CD4-positive, alpha-beta T cell treated with Interleukin-6 for 4 hours (primary cell): ENCODE data around the gene NBL1.
A peak's percentile ranks its signal among the peaks of the same experiment; 100 is the strongest.
"Not testable (repeated sequence)": the region's sequence is repeated elsewhere in the genome, so short reads cannot be mapped to it uniquely, and the experiment has no call there.

Experiments used
- DNase-seq: peaks from one replicate; pipeline ENCODE4 v3.0.0-alpha.2; 2020; ENCODE audit warnings: mixed read lengths

Gene NBL1

GRCh38 chr1:19623523-19623922 lies 20.6 kb upstream of the NBL1 start:
- DNase-seq, result no peak

- no peak for DNase-seq
Observed at GRCh38 chr1:19625291-19625937, 18.7 kb upstream of the NBL1 start.

DNA sequence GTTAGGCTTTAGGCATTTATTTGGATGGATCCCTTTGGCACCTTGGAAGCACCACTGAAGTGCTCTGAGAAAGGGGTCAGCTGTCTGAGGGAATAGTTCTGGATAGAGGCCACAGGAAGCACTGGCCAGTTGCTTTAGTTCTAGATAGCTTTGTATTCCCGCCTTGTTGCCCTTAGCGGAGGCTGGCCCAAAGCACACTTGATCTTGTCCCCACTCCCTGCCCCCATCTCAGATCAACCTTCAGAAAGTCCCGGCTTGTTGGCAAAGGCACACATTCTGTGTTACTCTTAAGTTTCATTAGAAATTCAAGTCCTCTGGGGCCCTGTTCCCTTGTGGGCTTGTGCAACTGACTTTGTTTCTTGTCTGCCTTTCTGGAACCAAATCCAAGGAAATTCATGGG lies 15.2 kb upstream of the NBL1 start:
- no peak for DNase-seq

DNA sequence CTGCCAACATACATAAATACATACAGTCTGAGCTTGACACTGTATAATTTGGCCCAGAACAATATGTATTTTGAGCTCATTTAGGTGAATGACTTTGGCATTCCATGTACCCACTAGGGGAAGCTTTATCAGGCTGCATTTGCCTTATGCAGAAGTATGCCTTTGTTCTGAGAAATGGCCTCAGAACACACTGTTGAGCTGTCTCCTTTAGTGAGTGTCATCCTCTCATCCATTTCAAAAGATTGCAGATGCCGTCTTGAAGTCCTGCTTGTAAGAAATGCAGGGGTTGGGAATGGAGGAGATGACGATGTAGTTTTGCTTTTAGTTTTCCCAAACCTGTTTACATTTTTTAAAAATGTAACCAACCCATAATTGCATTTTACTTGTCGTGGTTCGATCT lies 14.8 kb upstream of the NBL1 start:
- no peak for DNase-seq

- DNase-seq, result not testable (repeated sequence)
Observed at GRCh38 chr1:19630192-19630591, 13.9 kb upstream of the NBL1 start.

DNA sequence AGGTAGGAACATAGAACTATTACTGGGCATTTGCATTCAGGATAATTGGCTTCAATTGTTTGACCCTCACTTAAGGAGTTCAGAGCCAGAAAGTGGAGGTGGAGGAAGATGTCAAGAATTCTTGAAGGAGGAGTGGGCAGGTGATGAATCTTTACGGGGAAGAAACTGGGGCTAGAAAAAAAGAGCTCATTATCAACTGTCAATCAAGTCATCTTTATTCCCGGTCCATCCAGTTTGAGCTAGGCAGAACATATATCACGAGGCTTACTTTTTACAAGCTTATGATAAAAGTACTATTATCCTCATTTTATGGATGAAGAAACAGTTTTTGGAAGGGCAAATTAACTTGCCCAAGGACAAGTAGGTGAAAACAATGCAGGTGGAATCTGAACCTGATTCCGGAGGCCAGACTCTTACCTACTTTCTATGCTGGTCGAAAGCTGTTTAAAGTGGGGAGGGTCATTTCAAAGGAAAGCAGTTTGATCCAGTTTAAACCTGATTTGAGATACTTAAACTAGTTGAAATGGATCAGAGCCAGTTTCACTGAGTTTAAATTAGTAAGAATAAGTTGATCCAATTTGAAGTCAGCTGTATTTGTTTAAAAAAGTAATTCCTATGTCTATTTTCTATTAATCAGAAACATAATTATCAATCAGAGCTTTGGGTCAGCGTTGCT lies 13.3 kb upstream of the NBL1 start:
- no peak for DNase-seq

GRCh38 chr1:19632211-19632610 lies 11.9 kb upstream of the NBL1 start:
- DNase-seq, result no peak

- DNase-seq, result no peak
Observed at GRCh38 chr1:19633106-19633505, 11.0 kb upstream of the NBL1 start.

DNA sequence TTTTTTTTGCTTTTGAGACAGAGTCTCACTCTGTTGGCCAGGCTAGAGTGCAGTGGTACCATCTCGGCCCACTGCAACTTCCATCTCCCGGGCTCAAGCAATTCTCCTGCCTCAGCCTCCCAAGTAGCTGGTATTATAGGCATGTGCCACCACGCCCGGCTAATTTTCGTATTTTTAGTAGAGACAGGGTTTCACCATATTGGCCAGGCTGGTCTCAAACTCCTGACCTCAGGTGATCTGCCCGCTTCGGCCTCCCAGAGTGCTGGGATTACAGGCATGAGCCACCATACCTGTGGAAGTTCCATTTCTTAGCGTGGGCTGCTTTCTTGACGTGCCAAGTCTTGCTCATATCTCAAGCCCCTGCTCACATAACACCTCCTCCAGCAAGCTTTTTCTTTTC lies 9.0 kb upstream of the NBL1 start:
- DNase-seq, result not testable (repeated sequence)

- no peak for DNase-seq
Observed at GRCh38 chr1:19635646-19636045, 8.5 kb upstream of the NBL1 start.

DNA sequence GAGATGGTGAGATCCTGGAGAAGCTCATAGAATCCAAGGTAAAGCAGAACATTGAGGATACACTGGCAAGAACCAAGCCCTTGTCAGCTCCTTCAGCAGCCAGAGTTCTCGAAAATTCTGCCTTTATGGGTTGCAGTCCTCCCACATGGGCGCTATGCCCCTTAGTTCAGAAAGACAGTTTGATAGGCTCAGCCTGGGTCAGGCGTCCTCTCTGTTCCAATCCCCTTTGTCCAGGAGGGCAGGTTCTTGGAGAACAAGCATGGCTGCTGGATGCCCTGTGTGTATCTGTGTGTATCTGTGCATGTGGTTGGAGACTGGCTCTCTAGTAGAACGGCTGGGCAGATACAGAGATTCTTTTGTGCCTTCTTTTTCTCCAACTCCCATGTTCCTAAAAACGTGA lies 8.0 kb upstream of the NBL1 start:
- DNase-seq, result no peak

GRCh38 chr1:19636749-19637148 lies 7.4 kb upstream of the NBL1 start:
- DNase-seq, result not testable (repeated sequence)

DNA sequence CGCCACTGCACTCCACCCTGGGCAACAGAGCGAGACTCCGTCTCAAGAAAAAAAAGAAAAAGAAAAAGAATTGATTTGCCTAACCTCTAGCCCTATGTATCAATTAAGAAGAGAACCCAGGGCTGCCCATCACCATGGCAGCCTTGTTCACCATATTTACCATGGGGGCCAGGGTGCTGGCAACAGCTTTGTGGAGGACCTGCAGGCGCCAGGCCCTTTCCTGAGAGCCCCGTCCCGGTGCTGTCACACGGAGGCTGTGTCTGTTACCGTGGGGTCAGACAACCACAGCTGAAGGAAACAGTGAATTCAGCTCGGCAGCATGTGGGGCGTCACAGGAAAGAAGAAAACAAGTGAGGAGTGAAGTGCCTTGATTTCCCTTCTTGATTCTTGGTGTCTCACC lies 6.5 kb upstream of the NBL1 start:
- DNase-seq, result no peak

GRCh38 chr1:19639228-19639627 lies 4.9 kb upstream of the NBL1 start:
- not testable (repeated sequence) for DNase-seq

- no peak for DNase-seq
Observed at GRCh38 chr1:19639999-19640362, 4.1 kb upstream of the NBL1 start.

- no peak for DNase-seq
Observed at GRCh38 chr1:19640363-19641316, 3.5 kb upstream of the NBL1 start.

DNA sequence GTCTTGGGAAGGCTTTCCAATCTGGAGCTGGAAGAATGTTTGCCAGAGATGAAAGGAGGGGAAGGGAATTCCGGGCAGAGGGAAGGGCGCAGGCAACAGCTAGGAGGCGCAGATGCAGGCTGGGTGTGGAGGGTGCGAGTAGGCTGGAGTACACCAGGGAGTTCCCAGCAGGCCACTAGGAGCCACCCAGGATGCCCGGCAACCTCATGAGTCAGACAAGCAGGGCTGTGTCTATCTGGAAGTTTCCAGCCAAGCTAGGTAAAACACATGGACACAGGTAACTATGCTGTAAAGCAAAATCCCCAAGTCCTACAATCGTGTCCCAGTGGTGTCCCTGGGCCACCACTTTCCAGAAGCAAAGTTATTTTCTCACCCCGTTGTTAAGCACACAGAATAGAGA lies 990 bp upstream of the NBL1 start:
- DNase-seq, result no peak

GRCh38 chr1:19644395-19644680 lies 227 bp downstream of the NBL1 start:
- DNase-seq, result no peak

DNA sequence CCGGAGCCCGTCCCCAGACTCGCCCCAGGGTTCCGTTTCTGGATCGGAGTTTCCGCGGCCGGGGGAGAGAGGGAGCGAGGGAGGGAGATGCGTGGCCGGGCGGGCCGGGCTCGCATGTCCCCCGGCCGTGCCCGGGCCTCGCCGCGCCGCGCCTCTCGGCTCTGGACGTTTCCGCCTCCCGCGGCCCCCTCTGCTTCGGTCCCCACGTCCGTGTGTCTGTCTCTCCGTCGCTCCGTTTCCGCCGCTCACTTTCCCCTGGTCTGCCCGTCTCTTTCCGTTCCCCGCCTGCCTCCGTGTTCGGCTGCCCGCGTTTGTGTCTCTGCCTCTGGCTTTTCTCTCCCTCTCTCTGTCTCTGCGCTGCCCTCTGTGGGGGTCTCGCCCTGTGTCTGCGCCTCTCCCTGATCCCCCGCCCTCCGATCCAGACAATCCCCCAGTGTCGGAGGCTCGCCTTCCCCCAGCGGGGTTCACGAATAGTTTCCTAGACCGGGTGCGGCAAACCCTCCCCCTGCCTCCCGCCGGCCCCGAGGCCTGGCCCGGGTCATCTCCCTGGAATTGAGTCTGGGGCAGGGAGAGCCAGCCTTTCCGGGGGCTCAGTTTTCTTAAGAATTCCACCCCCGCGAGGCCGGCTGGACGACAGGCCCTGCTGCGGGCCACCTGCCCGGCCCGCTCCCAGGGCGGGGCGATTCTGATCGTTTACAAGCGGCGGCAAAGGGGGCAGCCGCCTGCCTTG lies 735 bp downstream of the NBL1 start:
- peak; percentile 63 for DNase-seq

DNA sequence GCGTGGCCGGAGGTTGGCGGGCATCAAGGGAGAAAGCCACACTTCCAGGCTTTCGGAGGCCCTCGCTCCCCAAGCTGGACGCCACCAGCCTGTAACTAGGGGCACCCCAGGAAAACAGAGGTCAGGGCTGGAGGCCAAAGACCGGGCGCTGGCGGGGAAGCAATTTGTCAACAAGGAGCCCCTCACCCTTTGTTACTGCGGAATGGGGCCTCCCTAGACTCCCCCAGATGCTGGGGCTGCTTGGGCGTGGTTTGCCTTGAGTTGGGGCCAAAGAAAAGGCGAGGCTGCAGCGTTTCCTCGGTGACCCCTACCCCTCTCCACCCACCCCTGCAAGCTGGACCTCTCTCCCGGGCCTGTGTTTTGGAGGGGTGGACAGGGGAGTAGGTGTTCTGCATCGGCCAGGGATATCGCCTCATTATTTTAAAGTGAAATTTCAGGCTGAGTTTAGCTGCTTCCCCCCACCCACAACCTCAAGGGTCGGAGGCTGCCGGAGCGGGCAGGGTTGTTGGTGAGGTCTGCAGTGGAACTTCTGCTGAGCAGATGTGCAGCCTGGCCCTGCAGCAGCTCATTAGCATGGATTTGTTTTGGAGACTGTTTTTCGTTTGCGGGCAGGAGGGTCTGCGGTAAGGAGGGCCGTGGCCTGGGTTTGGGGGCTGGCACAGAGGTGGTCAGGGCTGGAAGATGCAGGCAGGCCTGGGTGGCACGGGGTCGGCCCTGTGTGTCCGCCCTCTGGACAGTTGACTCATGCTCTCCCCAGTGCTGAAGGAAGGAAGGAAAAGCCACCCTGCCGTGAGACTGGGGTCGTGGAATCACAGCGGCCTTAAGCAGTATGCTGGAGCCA lies 1.5 kb downstream of the NBL1 start:
- DNase-seq, result no peak

DNA sequence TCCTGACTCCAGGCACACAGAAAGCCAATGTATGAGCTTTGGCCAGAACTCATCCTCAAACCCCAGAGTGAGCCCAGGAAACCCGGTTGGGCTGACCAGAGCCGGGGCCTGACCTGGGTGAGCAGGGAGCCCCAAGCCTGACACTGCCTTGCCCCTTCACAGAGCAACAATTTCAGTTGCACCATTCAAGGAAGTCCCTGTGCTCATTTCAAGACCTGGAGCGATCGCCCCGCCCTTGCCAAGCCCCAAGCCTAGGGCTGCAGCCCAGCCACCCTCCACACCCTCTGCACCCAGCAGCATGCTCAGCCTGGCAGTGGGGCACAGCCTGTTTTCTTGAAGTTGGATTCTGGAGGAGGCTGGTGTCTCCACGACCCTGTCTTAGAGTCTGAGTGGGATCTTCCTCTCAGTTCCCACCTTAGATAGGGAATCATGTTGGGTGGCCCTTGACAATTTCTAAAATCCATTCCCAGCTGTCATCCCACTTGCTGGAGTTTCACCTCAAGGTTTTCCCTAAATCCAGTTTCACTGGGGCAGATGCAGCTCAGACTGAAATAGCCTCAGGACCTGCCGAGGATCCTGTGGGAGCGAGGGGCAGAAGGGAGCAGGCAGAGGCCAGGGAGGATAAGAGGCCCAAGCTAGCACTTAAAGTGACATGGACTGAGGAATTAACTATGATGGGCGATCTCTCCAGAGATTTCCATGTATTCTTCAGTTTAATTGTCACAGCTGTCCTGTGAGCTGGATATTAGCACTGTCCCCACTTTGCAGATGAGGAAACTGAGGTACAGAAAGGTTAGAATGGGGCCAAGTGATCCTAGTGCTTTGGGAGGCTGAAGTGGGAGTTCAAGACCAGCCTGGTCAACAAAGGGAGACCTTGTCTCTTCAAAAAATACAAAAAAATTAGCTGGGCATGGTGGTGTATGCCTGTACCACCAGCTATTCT lies 2.5 kb downstream of the NBL1 start:
- DNase-seq, result peak; percentile 21
